Measurements from ENCODE around the gene PSMB1.

Gene PSMB1

GRCh38 chr6:170497841-170498301 lies 55.2 kb downstream of the PSMB1 start:
- H3K4me3 ChIP-seq (replicated peaks; ENCODE audit: insufficient read depth, low read length) = no peak overlapping the region
- no peak overlapping the region for H3K27ac ChIP-seq (replicated peaks)
- H3K27me3 ChIP-seq (ENCODE audit: insufficient read depth, poor library complexity, severe bottlenecking) = no peaks in the 10 kb centered on the region
- no peak for TF ChIP-seq CTCF (IDR thresholded peaks at IDR 0.05; ENCODE audit: insufficient read depth, low read length)
- no peak for TF ChIP-seq SPI1 (IDR thresholded peaks at IDR 0.05; ENCODE audit: borderline replicate concordance, low read depth)
- TF ChIP-seq REST (IDR thresholded peaks at IDR 0.05; ENCODE audit: insufficient replicate concordance, low read depth) = no peak
- no peak for TF ChIP-seq POLR2AphosphoS5 (IDR thresholded peaks at IDR 0.05; ENCODE audit: low read depth)
- no peak for TF ChIP-seq GABPA (IDR thresholded peaks at IDR 0.05; ENCODE audit: low read depth)
- DNase-seq (ENCODE audit: low read depth in 1 of 2, low spot score in 1 of 2) = no peak

DNA sequence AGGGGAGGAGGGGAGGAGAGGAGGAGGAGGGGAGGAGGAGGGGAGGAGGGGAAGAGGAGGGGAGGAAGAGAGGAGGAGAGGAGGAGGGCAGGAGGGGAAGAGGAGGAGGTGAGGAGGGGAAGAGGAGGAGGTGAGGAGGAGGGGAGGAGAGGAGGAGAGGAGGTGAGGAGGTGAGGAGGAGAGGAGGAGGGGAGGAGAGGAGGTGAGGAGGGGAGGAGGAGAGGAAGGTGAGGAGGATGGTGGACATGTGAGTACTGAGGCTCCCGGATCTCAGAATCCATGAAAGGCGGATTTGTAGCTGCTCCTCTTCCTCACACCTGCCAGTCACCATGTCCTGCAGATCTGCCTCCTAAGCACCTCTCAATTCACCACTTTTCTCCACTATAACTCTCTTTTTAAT lies 59.8 kb downstream of the PSMB1 start:
- H3K4me3 ChIP-seq (replicated peaks; ENCODE audit: insufficient read depth, low read length) = no peak overlapping the region
- DNase-seq (ENCODE audit: low read depth in 1 of 2, low spot score in 1 of 2) = no peak
- H3K27ac ChIP-seq (replicated peaks) = no peak overlapping the region
- no peaks in the 10 kb centered on the region for H3K27me3 ChIP-seq (ENCODE audit: insufficient read depth, poor library complexity, severe bottlenecking)
- TF ChIP-seq REST (IDR thresholded peaks at IDR 0.05; ENCODE audit: insufficient replicate concordance, low read depth) = no peak
- TF ChIP-seq CTCF (IDR thresholded peaks at IDR 0.05; ENCODE audit: insufficient read depth, low read length) = no peak
- no peak for TF ChIP-seq POLR2AphosphoS5 (IDR thresholded peaks at IDR 0.05; ENCODE audit: low read depth)
- no peak for TF ChIP-seq SPI1 (IDR thresholded peaks at IDR 0.05; ENCODE audit: borderline replicate concordance, low read depth)
- no peak for TF ChIP-seq GABPA (IDR thresholded peaks at IDR 0.05; ENCODE audit: low read depth)

GRCh38 chr6:170490259-170490658 lies 62.8 kb downstream of the PSMB1 start:
- H3K4me3 ChIP-seq (replicated peaks; ENCODE audit: insufficient read depth, low read length) = no peak overlapping the region
- H3K27ac ChIP-seq (replicated peaks) = no peak overlapping the region
- TF ChIP-seq CTCF (IDR thresholded peaks at IDR 0.05; ENCODE audit: insufficient read depth, low read length) (no peak), REST (IDR thresholded peaks at IDR 0.05; ENCODE audit: insufficient replicate concordance, low read depth) (no peak), POLR2AphosphoS5 (IDR thresholded peaks at IDR 0.05; ENCODE audit: low read depth) (no peak), SPI1 (IDR thresholded peaks at IDR 0.05; ENCODE audit: borderline replicate concordance, low read depth) (no peak), GABPA (IDR thresholded peaks at IDR 0.05; ENCODE audit: low read depth) (no peak)
- DNase-seq (ENCODE audit: low read depth in 1 of 2, low spot score in 1 of 2) = no peak
- no peaks in the 10 kb centered on the region for H3K27me3 ChIP-seq (ENCODE audit: insufficient read depth, poor library complexity, severe bottlenecking)
